ENCODE results near the gene ZNFX1.
"Not testable (repeated sequence)": the region's sequence is repeated elsewhere in the genome, so short reads cannot be mapped to it uniquely, and the experiment has no call there.

Gene ZNFX1

GRCh38 chr20:49247169-49247723 lies 30.6 kb downstream of the ZNFX1 start:
- no peak for DNase-seq

- DNase-seq = no peak
Observed at GRCh38 chr20:49245921-49246740, 31.7 kb downstream of the ZNFX1 start.

- no peak for DNase-seq
Observed at GRCh38 chr20:49237531-49237930, 40.3 kb downstream of the ZNFX1 start.

GRCh38 chr20:49236301-49236700 lies 41.6 kb downstream of the ZNFX1 start:
- no peak for DNase-seq

GRCh38 chr20:49234831-49235230 lies 43.0 kb downstream of the ZNFX1 start:
- DNase-seq = no peak

- DNase-seq = no peak
Observed at GRCh38 chr20:49233226-49233625, 44.6 kb downstream of the ZNFX1 start.

- no peak for DNase-seq
Observed at GRCh38 chr20:49231471-49231870, 46.4 kb downstream of the ZNFX1 start.

- no peak for DNase-seq
Observed at GRCh38 chr20:49230561-49231133, 47.2 kb downstream of the ZNFX1 start.

- no peak for DNase-seq
Observed at GRCh38 chr20:49230021-49230420, 47.8 kb downstream of the ZNFX1 start.

- no peak for DNase-seq
Observed at GRCh38 chr20:49229381-49229780, 48.5 kb downstream of the ZNFX1 start.

- no peak for DNase-seq
Observed at GRCh38 chr20:49228676-49229075, 49.2 kb downstream of the ZNFX1 start.

- DNase-seq = no peak
Observed at GRCh38 chr20:49225896-49226295, 52.0 kb downstream of the ZNFX1 start.

GRCh38 chr20:49219924-49220831 lies 57.7 kb downstream of the ZNFX1 start:
- no peak for DNase-seq

GRCh38 chr20:49219091-49219923 lies 58.5 kb downstream of the ZNFX1 start, which contains the start of gene DDX27:
Gene DDX27, plus strand, starts transcription at chr20:49219416. Its CDS starts 33 bp downstream, at chr20:49219449.
- no peak for DNase-seq

GRCh38 chr20:49218739-49219090 lies 59.1 kb downstream of the ZNFX1 start:
- not testable (repeated sequence) for DNase-seq

GRCh38 chr20:49216991-49217578 lies 60.8 kb downstream of the ZNFX1 start:
- DNase-seq = no peak

GRCh38 chr20:49215232-49215631 lies 62.6 kb downstream of the ZNFX1 start:
- no peak for DNase-seq

GRCh38 chr20:49214571-49214970 lies 63.3 kb downstream of the ZNFX1 start:
- no peak for DNase-seq

GRCh38 chr20:49210757-49211110 lies 67.1 kb downstream of the ZNFX1 start:
- no peak for DNase-seq

- no peak for DNase-seq
Observed at GRCh38 chr20:49210101-49210756, 67.6 kb downstream of the ZNFX1 start.

- DNase-seq = no peak
Observed at GRCh38 chr20:49207076-49207475, 70.8 kb downstream of the ZNFX1 start.

All from cortex of kidney (tissue), 1 donor.